Ascending aorta (tissue), 2 donors: ENCODE measurements around the gene SARNP. TPM values are rescaled to one million over a fixed set of nuclear protein-coding genes. Genes with fewer than 3 reads are reported as not detected.

Experiments
- DNase-seq, 2 donors: peaks; one replicate each; pipeline ENCODE4 v3.0.0-alpha.2; 2019; ENCODE audit warnings: low spot score in 2 of 2
- H3K27ac ChIP-seq, 2 donors: fragments of 200-600 bp; sonication (generic); one replicate each; pipeline ENCODE4 v1.5.1; 2016 to 2017; ENCODE audit warnings: mild to moderate bottlenecking in 1 of 2
- H3K27me3 ChIP-seq: fragments of 200-600 bp; sonication (generic); one replicate; pipeline ENCODE4 v1.5.1; 2017
- H3K36me3 ChIP-seq, 2 donors: fragments of 200-600 bp; sonication (generic); one replicate each; pipeline ENCODE4 v1.5.1; 2016
- H3K4me1 ChIP-seq, 2 donors: fragments of 200-600 bp; sonication (generic); one replicate each; pipeline ENCODE4 v1.5.1; 2016 to 2017; ENCODE audit warnings: mild to moderate bottlenecking in 1 of 2
- H3K4me3 ChIP-seq, 2 donors: fragments of 200-600 bp; sonication (generic); one replicate each; pipeline ENCODE4 v1.5.1; 2016 to 2017; ENCODE audit warnings: mild to moderate bottlenecking in 1 of 2
- H3K9me3 ChIP-seq, 2 donors: fragments of 200-600 bp; sonication (generic); one replicate each; pipeline ENCODE4 v1.5.1; 2016
- intact Hi-C: fragments of 100-400 bp; cut with DNase I; formaldehyde crosslinking; loops from one replicate; pipeline ENCODE4 v1.15.1; 2023
- total RNA-seq: library from RNA; depleted of rRNA; stranded (reverse); fragments of >200 nt; gene quantifications from one replicate; pipeline ENCODE4 v1.1.0, GENCODE V29; 2016
- TF ChIP-seq, protein P1 (sequence below), 3 experiments: fragments of 200-600 bp in 2 of 3; fragments of 450-650 bp in 1 of 3; sonication (generic) in 2 of 3; IDR thresholded peaks; one replicate each; pipeline ENCODE4 v1.5.1; 2016 to 2019; ENCODE audit warnings: antibody characterized with exemption in 3 of 3, mild to moderate bottlenecking in 1 of 3, moderate library complexity in 1 of 3

The SARNP gene
- total RNA-seq, 1 donor from 2014 or later = 13.4 TPM

DNA sequence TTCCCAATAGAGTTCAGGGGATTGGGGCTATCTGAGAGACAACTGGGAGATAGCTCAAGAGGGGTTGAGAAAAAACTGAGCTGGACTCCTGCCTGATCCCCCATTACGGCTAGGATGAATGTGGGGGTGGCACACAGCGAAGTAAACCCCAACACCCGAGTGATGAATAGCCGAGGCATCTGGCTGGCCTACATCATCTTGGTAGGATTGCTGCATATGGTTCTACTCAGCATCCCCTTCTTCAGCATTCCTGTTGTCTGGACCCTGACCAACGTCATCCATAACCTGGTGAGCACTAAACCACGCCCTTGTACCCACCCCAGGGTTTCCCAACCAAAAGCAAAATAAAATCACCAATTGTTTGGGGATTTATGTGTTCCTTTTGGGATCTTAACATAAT is 1.4 kb upstream of the SARNP start:
- Histone ChIP-seq H3K27me3 (no peaks in the 10 kb centered on the region), H3K36me3 (peaks cover 21 to 48% of the 10 kb centered on the region in 2 donors), H3K4me1 (peaks cover 0 to 17% of the 10 kb centered on the region in 2 donors), H3K27ac (peak overlapping the region; percentile 81 to 86), H3K4me3 (no peak overlapping the region), H3K9me3 (no peaks in the 10 kb centered on the region)
- TF ChIP-seq, protein P1, sequence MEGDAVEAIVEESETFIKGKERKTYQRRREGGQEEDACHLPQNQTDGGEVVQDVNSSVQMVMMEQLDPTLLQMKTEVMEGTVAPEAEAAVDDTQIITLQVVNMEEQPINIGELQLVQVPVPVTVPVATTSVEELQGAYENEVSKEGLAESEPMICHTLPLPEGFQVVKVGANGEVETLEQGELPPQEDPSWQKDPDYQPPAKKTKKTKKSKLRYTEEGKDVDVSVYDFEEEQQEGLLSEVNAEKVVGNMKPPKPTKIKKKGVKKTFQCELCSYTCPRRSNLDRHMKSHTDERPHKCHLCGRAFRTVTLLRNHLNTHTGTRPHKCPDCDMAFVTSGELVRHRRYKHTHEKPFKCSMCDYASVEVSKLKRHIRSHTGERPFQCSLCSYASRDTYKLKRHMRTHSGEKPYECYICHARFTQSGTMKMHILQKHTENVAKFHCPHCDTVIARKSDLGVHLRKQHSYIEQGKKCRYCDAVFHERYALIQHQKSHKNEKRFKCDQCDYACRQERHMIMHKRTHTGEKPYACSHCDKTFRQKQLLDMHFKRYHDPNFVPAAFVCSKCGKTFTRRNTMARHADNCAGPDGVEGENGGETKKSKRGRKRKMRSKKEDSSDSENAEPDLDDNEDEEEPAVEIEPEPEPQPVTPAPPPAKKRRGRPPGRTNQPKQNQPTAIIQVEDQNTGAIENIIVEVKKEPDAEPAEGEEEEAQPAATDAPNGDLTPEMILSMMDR (IDR thresholded peaks at IDR 0.05) = no peak
- intact Hi-C loops = loop anchor here (1.0 to 10.0 kb wide), 4 partner anchors 10 to 164 kb away; partner anchors contain the start of genes DNAJC14, GDF11 and PYM1
- peak in 1 of 2 donors; percentile 54 for DNase-seq

DNA sequence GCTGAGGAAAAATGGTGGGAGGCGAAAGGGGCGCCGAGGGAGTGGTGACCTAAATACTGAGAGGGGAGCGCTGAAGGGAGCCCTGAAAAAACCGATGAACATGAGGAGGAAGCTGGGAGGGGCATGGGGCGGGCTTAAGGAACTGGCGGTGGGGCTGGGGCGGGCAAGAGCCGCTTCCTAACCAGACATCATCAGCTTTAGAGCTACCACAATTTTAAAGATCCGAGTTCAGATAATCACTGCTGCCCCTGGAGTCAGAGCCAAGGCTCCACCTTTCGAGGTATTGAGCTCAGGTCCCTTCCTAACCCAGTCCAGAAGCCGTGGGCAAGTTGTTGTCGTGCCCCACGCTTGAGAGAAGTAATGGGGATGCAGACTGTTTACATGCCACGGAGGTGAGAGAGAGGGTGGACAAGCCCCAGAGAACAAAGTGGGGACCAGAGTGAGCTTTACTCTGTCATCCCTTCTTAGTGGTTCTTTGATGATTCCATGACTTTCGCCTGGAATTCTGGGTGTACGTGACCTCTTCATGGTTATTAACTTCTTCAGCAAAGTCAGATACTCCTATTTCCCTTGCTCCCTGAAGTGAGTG is 710 bp upstream of the SARNP start:
- Histone ChIP-seq H3K36me3 (peaks cover 21 to 47% of the 10 kb centered on the region in 2 donors), H3K27ac (peak overlapping the region; percentile 81 to 86), H3K4me3 (peak overlapping the region; percentile 66 to 87), H3K9me3 (no peaks in the 10 kb centered on the region), H3K4me1 (peaks cover 0 to 17% of the 10 kb centered on the region in 2 donors), H3K27me3 (no peaks in the 10 kb centered on the region)
- TF ChIP-seq, protein P1 (IDR thresholded peaks at IDR 0.05) = no peak
- no peak for DNase-seq
- intact Hi-C loops = loop anchor here (1.0 to 10.0 kb wide), 4 partner anchors 11 to 163 kb away; partner anchors contain the start of genes DNAJC14, GDF11 and PYM1

DNA sequence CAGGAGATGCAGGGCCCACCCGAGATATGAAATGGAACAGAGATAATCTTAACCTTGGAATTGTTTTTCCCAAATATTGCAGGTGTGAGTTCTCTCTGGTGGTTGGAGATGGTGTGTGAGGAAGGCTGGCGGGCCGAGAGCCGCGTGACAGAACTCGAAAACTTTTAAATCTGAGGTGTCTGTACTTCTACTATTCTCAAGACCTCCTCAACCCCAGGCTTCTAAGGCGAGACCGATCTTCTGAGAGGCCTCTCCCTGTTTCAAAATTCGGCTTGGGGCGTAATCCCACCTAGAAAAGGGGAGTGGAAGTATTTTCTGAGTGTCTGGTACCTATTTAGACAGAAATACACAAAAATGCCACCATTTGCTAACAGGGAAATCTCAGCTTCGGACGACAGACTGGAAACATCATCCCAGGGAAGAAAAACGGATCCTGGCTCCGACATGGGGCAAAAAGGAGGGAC is 611 bp downstream of the SARNP start:
- H3K4me1 ChIP-seq = peaks cover 0 to 17% of the 10 kb centered on the region in 2 donors
- H3K27ac ChIP-seq = peak overlapping the region; percentile 86 to 89
- peak overlapping the region; percentile 66 to 87 for H3K4me3 ChIP-seq
- DNase-seq = peak in 1 of 2 donors; percentile 58
- H3K36me3 ChIP-seq = peaks cover 14 to 34% of the 10 kb centered on the region in 2 donors
- H3K27me3 ChIP-seq = no peaks in the 10 kb centered on the region
- no peaks in the 10 kb centered on the region for H3K9me3 ChIP-seq
- intact Hi-C loops = loop anchor here (1.0 to 10.0 kb wide), 4 partner anchors 75 to 162 kb away; partner anchors contain the start of gene GDF11
- TF ChIP-seq, protein P1 (IDR thresholded peaks at IDR 0.05) = no peak

DNA sequence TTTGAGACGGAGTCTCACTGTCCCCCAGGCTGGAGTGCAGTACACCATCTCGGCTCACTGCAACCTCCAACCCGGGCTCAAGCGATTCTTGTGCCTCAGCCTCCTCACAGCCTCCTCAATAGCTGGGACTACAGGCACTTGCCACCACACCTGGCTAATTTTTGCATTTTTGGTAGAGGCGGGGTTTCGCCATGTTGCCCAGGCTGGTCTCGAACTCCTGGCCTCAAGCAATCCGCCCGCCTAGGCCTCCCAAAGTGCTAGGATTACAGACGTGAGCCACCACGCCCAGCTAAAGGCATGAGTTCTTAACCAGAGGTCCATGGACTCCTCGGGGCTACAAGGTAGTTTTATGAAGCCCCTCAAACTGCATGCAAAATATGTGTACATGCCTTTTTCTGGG is 2.1 kb downstream of the SARNP start:
- peak in 1 of 2 donors; percentile 57 for DNase-seq
- TF ChIP-seq, protein P1 (IDR thresholded peaks at IDR 0.05) = no peak
- Histone ChIP-seq H3K4me3 (peak overlapping the region; percentile 66 to 87), H3K9me3 (no peaks in the 10 kb centered on the region), H3K27ac (no peak overlapping the region), H3K27me3 (no peaks in the 10 kb centered on the region), H3K36me3 (peaks cover 8 to 20% of the 10 kb centered on the region in 2 donors), H3K4me1 (peaks cover 0 to 17% of the 10 kb centered on the region in 2 donors)
- intact Hi-C loops = loop anchor here (5.0 to 10.0 kb wide), 2 partner anchors 73 to 161 kb away; partner anchors contain the start of gene GDF11

DNA sequence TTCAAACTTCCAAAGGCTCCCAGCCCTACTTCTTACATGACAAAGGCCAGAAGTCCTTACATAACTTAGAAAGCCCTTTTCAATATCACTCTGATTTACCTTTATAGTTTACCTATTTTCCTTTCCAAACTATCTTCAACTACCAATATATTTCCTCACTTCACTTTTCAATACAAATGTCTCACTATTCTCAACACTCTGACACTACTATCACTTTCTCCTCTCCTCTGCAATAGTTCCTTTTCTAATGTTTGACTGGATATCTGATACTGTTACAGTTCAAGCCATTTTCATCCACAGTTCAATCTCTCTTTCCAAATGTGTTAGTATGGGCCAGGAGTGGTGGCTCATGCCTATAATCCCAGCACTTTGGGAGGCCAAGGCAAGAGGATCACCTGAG is 3.3 kb downstream of the SARNP start:
- no peaks in the 10 kb centered on the region for H3K27me3 ChIP-seq
- no peak overlapping the region for H3K27ac ChIP-seq
- H3K4me1 ChIP-seq = peaks cover 0 to 17% of the 10 kb centered on the region in 2 donors
- H3K4me3 ChIP-seq = no peak overlapping the region
- H3K36me3 ChIP-seq = peaks cover under 1 to 8% of the 10 kb centered on the region in 2 donors
- intact Hi-C loops = loop anchor here (10.0 kb wide), 1 partner anchor 159 kb away; no protein-coding TSS in a partner anchor
- DNase-seq = peak in 1 of 2 donors; percentile 16
- TF ChIP-seq, protein P1 (IDR thresholded peaks at IDR 0.05) = no peak
- H3K9me3 ChIP-seq = no peaks in the 10 kb centered on the region
